Measurements from ENCODE around the gene CDC14B. TPM values are rescaled to one million over a fixed set of nuclear protein-coding genes. Genes with fewer than 3 reads are reported as not detected.

CDC14B gene
- total and polyA plus RNA-seq, 2 donors (not counting 1 experiment from before 2014, with no cell fraction given): 2.8 to 8.5 TPM

- POLR2A ChIA-PET: no interaction called here
- Mint-ChIP-seq H3K9me3 (ENCODE audit: insufficient read depth) (no peaks in the 10 kb centered on the region), H3K27me3 (peaks cover 22% of the 10 kb centered on the region), H3K4me1 (no peaks in the 10 kb centered on the region), H3K4me3 (no peak overlapping the region), H3K27ac (no peak overlapping the region)
- Histone ChIP-seq H3K4me1 (ENCODE audit: control insufficient read depth in 2 of 2, insufficient read depth in 2 of 2, low read length in 2 of 2) (no peaks in the 10 kb centered on the region), H3K27ac (ENCODE audit: low read length in 2 of 2) (no peak overlapping the region), H3K4me3 (ENCODE audit: control extremely low read depth in 1 of 5, extremely low read depth in 1 of 5, insufficient read depth in 1 of 5, low read depth in 2 of 5, low read length in 4 of 5) (no peak overlapping the region), H3K36me3 (replicated peaks in 1 of 2; ENCODE audit: control extremely low read depth in 1 of 2, control insufficient read depth in 1 of 2, extremely low read depth in 1 of 2, insufficient read depth in 2 of 2, low read length in 1 of 2) (no peaks in the 10 kb centered on the region), H3K9me3 (ENCODE audit: control extremely low read depth in 1 of 3, control insufficient read depth in 2 of 3, insufficient read depth in 1 of 3, low read length in 2 of 3) (no peaks in the 10 kb centered on the region), H3K4me2 (replicated peaks; ENCODE audit: low read depth, low read length, poor library complexity, severe bottlenecking) (no peak overlapping the region), H2AFZ (ENCODE audit: insufficient read depth, low read depth, low read length, poor library complexity, severe bottlenecking) (no peak overlapping the region), H3K79me2 (ENCODE audit: control insufficient read depth, insufficient read depth, low read length) (no peaks in the 10 kb centered on the region), H4K20me1 (ENCODE audit: control insufficient read depth, insufficient read depth, low read length, poor library complexity, severe bottlenecking) (no peaks in the 10 kb centered on the region), H3K27me3 (replicated peaks in 1 of 4; ENCODE audit: control extremely low read depth in 1 of 4, control insufficient read depth in 3 of 4, insufficient read depth in 4 of 4, low read length in 3 of 4) (peaks cover 0 to 4% (median 0%) of the 10 kb centered on the region in 4 experiments), H3K9ac (ENCODE audit: low read length) (no peak overlapping the region)
- CTCF ChIA-PET: no interaction called here
- TF ChIP-seq EZH2 (IDR thresholded peaks at IDR 0.05; ENCODE audit: borderline replicate concordance, insufficient read depth, low read depth, low read length, poor library complexity, severe bottlenecking) (no peak), CTCF (IDR thresholded peaks at IDR 0.05) (no peak)
- 92% methylated on average over 2 of the region's 8 CpGs for WGBS (ENCODE audit: insufficient coverage)
- DNase-seq (no peak), ATAC-seq (ENCODE audit: low read depth) (no peak)
- intact Hi-C loops (cut with micrococcal nuclease): no loop called here
Observed at GRCh38 chr9:96574931-96575351, 44.7 kb downstream of the CDC14B start.

GRCh38 chr9:96574455-96574854 is 45.2 kb downstream of the CDC14B start:
- no peaks in the 10 kb centered on the region for H3K9me3 ChIP-seq (ENCODE audit: control extremely low read depth in 1 of 3, control insufficient read depth in 2 of 3, insufficient read depth in 1 of 3, low read length in 2 of 3)
- H3K9ac ChIP-seq (ENCODE audit: low read length): no peak overlapping the region
- H3K27ac ChIP-seq (ENCODE audit: low read length in 2 of 2): no peak overlapping the region
- H3K4me3 ChIP-seq (ENCODE audit: control extremely low read depth in 1 of 5, extremely low read depth in 1 of 5, insufficient read depth in 1 of 5, low read depth in 2 of 5, low read length in 4 of 5): no peak overlapping the region
- POLR2A ChIA-PET: no interaction called here
- no peaks in the 10 kb centered on the region for H3K4me1 ChIP-seq (ENCODE audit: control insufficient read depth in 2 of 2, insufficient read depth in 2 of 2, low read length in 2 of 2)
- DNase-seq (no peak), ATAC-seq (ENCODE audit: low read depth) (no peak)
- H3K36me3 ChIP-seq (replicated peaks in 1 of 2; ENCODE audit: control extremely low read depth in 1 of 2, control insufficient read depth in 1 of 2, extremely low read depth in 1 of 2, insufficient read depth in 2 of 2, low read length in 1 of 2): no peaks in the 10 kb centered on the region
- H4K20me1 ChIP-seq (ENCODE audit: control insufficient read depth, insufficient read depth, low read length, poor library complexity, severe bottlenecking): no peaks in the 10 kb centered on the region
- H3K27me3 ChIP-seq (replicated peaks in 1 of 4; ENCODE audit: control extremely low read depth in 1 of 4, control insufficient read depth in 3 of 4, insufficient read depth in 4 of 4, low read length in 3 of 4): peaks cover 0 to 4% (median 0%) of the 10 kb centered on the region in 4 experiments
- no peaks in the 10 kb centered on the region for H3K4me1 Mint-ChIP-seq
- H3K79me2 ChIP-seq (ENCODE audit: control insufficient read depth, insufficient read depth, low read length): no peaks in the 10 kb centered on the region
- no peaks in the 10 kb centered on the region for H3K9me3 Mint-ChIP-seq (ENCODE audit: insufficient read depth)
- intact Hi-C loops (cut with micrococcal nuclease): no loop called here
- no peak overlapping the region for H3K4me3 Mint-ChIP-seq
- no peak overlapping the region for H3K27ac Mint-ChIP-seq
- TF ChIP-seq EZH2 (IDR thresholded peaks at IDR 0.05; ENCODE audit: borderline replicate concordance, insufficient read depth, low read depth, low read length, poor library complexity, severe bottlenecking) (no peak), CTCF (IDR thresholded peaks at IDR 0.05) (no peak)
- peaks cover 22% of the 10 kb centered on the region for H3K27me3 Mint-ChIP-seq
- H3K4me2 ChIP-seq (replicated peaks; ENCODE audit: low read depth, low read length, poor library complexity, severe bottlenecking): no peak overlapping the region
- WGBS (ENCODE audit: insufficient coverage): no CpG with 5 or more reads among the region's 4 CpGs
- CTCF ChIA-PET: no interaction called here
- no peak overlapping the region for H2AFZ ChIP-seq (ENCODE audit: insufficient read depth, low read depth, low read length, poor library complexity, severe bottlenecking)

All from B cell (primary cell).